Stimulated activated naive CD8-positive, alpha-beta T cell treated with anti-CD3 and anti-CD28 coated beads, Interleukin-15, Interleukin-2, amounts not matched to agents 100 U/mL and 50 U/mL, for 24 hours (primary cell): ENCODE results near the gene PHAF1.

Experiments
- ATAC-seq: fragments of 150-1000 bp; cut with Tn5 transposase; one replicate; pipeline ENCODE4 v1.10.0; 2021
- DNase-seq: peaks from one replicate; pipeline ENCODE4 v3.0.0; 2021

The PHAF1 gene

DNA sequence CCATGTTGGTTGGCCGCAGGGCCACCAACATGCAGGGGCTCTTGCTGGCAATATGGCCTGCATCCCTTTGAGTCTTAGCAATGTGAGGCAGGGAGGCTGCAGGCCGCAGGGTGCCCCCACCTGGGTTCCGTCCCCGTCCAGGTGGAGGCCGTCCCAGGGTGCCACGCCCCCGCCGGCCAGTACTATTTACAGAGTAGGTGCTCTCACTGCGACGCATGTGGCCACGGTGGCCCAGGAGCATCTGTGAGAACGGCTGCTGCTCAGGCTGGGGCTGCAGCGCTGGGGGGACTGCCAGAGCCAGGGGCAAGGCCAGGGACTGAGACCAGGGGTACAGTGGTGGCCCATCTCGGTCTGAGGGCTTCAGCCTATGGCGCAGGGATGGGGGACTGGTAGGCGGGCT lies 70.4 kb downstream of the PHAF1 start:
- ATAC-seq = no peak
- no peak for DNase-seq

DNA sequence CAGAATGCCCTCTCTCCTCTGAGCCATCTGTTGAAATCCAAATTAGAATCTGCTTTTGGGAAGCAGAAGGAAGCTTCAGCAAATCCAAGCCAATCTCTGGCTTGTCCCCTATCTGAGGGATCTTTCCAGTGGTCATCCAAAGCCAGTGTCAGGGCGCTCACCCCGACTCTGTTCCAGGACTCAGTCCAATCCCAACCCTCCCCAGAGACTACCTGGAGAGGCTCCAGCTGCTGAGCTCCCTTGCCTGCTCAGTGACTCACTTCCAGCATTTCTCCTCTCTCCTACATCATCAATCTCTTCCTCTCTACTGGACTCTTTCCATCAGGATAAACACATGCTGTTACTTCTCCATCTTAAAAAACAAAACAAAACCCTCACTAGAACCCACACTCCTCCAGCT lies 71.6 kb downstream of the PHAF1 start:
- ATAC-seq = no peak
- DNase-seq = no peak

DNA sequence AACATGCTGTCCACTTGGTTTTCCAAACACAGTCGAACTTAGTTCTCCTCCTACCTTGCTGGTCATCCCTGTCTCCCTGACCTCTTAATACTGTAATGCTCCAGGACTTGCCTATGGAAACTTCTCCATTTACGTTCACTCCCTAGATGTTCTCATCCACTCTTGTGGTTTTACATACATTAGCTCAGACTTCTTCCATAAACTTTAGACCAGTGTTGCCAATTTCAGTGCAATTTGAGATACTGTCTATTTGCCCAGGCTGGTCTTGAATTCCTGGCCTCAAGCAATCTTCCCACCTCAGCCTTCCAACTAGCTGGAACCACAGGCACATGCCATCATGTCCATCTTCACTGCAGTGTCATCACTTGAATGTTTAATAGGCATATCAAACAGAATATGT lies 72.5 kb downstream of the PHAF1 start:
- ATAC-seq (no peak), DNase-seq (no peak)

DNA sequence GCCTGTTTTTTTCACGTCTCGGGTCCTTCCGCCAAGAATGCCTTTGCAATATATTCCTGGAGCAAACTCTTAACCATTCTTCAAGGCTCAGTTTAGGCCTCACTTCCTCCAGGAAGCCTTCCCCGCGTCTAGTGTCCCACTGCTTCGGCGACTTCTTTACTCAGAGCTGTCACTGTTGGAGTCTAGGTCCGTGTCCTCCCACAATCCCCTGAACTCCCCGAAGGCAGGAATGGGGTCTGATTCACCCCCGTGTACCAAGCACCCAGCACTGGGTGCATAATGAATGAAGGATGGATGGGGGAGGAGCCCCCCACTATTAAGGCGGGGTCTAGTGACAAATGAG lies 73.5 kb downstream of the PHAF1 start:
- no peak for ATAC-seq
- DNase-seq = no peak

DNA sequence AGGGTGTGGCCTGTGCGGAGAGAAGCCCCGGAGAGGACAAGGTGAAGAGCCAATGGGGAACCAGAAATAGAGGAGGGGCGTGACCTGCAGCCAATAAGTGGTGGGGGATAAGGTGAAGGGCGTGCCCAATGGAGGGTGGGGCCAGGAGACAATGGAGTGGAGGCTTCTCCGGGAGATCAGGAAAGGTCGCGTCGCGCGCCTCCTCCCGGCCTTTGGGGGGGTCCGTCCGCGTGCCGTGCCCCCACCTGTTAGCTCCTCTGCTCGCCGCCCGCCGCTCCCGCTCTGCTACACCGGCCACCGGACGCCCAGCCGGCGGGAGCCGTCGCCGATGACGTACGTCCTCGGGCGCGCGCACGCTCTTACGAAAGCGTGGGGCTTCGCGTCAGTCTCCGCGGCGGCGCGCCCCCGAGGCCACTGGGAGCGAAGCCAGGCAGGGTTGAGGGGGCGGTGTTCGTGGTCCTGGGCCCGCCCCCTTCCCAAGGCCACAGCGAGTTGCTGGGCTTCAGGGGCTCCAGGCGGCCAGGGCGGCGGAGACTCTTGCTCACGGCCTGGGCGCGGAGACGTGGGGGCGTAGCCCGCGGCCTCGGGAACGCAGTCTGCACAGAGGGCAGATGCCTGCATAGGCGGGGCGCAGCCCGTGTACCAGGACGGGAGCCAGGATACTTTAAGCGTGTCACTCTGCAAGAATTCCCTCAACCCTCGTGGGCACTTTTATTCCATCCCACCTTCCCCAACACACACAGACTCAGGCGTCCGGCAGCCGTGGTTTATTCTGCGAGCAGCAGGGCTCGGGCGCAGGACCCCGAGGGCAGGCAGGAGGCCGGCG lies 74.1 kb downstream of the PHAF1 start, which contains the start of gene MATCAP1:
Gene MATCAP1 (minus strand): TSS at position 337 of the 826 bp plus-strand sequence. CDS start 3,353 bp downstream, outside the sequence.
- peak; percentile 96 for ATAC-seq
- DNase-seq = peak; percentile 93

DNA sequence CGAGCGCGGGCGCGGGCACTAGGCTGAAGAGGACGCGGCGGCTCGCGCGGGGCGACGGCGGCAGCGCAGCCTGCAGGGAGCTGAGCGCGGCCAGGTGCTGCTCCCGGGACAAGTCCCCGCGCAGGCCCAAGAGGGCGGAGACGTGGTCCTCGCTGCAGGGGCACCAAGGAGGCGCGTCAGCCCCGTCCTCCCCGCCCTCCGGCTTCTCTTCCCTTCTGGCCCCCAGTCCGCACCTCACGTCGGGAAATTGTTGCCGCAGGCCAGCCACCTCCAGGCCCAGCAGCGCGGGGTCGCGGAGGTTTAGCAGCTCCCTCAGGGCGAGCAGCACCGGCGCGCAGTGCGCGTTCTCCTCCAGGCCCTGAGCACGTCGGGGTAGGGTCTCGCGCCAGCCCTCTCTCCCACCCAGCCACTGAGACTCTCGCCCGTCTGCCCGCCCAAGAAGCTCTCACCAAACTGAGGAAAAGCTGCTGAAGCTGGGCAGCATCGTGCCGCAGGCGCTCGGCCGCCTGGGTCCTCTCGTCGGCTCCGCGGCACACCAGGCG lies 74.8 kb downstream of the PHAF1 start:
- ATAC-seq (no peak), DNase-seq (peak; percentile 39)

DNA sequence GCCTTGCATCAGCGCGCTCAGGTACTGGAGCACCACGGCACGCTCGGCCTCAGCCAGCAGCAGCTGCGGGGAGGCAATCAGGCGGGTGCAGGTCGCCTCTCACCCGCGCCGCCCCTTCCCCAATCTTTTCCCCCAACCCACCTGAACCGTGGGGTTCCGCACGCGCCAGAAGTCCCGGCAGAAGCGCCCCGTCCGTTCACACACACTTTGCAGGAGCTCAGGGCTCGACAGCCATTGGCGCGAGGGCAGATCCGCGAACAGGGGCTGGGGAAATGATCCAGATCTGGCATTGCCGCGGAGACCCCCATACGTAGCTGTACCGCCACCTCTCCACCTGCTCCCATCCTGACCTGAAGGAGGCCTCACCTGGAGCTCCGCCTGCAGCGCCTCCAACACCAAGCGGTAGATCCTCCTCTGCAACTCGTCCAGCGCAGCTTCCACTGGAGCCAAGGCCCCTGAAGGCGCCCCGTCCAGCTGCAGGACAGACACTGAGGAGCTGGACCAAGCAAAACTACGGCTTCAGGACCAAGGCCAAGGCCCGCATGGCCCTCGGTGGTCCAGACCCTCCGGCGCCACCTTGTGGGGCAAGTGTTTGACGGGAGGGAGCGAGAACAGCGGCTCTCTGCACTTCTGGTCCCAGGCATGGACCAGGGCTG lies 75.4 kb downstream of the PHAF1 start:
- ATAC-seq = peak; percentile 42

DNA sequence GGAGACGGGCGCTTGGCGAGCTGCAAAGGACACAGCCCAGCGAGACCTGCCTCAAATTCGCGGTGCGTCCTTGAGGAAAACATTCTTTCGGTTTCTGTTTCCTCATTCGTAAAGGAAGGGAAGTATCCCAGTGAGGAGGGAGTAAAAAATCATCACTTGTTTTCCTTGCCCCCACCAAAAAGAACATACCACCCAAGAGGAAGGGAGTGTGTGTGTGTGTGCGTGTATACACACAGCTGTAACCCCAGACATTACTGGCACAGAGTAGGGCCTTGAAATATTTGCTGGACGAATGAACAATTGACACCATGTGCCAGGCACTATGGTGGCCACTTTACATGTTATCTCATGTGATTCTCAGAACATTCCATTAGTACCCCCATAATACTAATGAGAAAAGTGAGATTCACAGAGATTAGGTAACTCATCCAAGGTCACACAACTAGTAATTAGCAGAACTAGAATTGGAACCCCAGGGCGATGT lies 76.0 kb downstream of the PHAF1 start:
- ATAC-seq = no peak
- no peak for DNase-seq

More for the DNA sequence above, 75.4 kb downstream of the PHAF1 start:
- peak; percentile 93 for DNase-seq

DNA sequence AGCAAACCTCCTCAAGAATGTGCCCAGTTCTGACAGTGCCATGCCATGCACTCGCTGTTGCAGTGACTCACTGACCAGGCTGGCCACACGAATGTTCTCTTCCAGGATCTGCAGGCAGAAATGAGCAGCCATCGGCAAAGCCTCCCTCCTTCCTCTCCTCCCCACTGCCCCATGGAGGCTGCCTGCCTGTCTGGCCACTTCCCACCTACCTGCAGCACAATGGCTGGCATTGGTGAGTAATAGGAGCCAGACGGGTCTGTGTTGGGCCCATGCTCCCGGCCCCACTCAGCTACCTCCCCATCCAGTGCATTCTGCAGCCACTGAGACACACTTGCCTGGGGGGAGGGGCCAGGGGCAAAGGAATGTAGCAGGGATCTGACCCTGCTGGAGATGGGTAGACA lies 76.8 kb downstream of the PHAF1 start:
- ATAC-seq = no peak
- DNase-seq = no peak

DNA sequence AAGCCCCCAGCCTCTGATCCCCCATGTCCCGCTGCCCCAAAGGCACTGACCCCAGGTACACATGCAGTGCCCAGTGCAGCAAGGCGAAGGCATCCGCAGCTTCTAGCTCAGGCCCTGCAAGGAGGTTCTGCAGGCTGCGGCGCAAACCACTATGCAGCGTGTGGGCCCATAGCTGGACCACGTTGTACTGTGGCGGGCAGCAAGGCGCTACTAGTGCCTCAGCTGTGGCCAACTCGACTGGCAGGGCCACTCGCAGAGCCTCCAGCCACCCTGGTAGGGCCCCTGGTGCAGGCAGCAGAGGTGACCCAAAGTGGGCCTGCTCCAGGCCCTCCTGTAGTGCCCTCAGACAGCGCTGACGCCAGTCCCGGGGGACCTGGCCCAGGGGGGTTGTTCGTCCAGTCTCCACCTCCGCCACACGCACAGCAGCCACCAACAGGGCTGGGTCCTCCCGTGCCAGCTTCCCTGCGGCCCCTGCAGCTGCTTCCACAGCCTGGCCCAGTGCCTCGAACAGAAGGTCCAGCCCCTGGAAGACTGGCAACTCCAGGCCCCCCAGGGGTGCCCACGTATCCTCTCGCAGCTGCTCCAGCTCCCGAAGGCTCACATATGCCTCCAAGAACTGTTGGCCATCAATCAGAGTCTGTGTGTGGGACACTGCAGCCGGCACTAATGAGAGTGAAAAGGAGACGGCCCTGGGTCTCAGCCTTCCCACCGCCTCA lies 77.6 kb downstream of the PHAF1 start:
- DNase-seq (no peak), ATAC-seq (no peak)

DNA sequence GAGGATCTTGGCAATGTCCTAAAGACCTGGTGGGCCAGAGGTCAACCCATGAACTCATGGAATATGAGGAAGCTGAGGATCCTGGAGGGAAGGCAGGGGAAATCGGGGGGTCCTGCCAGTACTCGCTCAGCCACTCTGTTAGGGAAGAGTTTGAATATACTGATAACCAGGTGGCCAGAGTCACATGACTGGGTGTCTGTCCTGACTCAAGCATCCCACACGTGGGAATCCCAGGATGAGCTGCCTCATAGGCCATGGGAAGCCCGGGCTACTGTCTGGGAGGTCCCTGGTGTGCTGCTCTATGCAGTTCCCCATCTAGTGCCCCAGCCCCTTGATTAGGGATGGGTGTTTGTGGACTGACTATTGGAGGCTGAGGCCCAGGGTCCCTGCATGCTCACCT lies 78.6 kb downstream of the PHAF1 start:
- no peak for DNase-seq
- ATAC-seq = no peak

DNA sequence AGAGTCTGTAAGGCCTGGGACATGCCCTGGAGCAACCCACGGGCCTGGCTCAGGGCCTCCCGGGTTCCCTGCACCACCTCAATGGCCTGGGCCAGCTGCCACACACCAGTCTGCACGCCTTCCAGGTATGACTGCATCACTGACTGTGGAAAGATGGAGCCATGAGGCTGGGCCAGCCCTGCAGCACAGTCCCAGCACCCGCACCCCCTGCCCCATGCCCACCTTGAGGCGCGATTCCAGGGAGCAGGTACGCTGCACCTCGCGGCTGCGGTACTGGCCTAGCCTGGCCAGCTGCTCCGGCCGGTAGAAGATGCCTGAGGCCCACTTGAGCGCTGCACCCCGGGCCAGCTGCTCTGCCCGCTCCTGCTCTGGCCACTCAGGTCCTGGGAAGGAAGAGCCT lies 79.1 kb downstream of the PHAF1 start:
- ATAC-seq (no peak), DNase-seq (no peak)

DNA sequence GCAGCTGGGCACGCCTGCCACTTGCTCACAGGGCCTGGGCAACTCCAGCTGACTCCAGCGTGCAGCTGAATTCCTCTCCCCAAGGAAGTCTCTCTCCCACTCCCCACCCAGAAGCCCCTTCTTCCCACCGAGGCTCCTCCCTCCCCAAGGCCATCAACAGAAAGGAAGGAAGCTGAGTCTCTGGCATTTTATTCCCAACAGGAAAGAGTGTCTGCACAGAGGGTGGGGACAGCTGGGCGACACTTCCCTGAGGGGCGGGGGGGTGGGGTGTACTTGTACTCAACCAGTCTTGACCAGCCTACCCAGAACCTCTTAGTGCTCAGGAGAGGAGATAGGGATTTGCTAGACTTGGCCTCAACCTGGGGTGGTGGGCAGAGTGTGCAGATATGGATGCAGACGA lies 80.3 kb downstream of the PHAF1 start, which contains the start of gene EXOC3L1:
Gene EXOC3L1 (minus strand): TSS at position 96 of the 400 bp plus-strand sequence. CDS start 460 bp downstream, outside the sequence.
- ATAC-seq (no peak), DNase-seq (no peak)

DNA sequence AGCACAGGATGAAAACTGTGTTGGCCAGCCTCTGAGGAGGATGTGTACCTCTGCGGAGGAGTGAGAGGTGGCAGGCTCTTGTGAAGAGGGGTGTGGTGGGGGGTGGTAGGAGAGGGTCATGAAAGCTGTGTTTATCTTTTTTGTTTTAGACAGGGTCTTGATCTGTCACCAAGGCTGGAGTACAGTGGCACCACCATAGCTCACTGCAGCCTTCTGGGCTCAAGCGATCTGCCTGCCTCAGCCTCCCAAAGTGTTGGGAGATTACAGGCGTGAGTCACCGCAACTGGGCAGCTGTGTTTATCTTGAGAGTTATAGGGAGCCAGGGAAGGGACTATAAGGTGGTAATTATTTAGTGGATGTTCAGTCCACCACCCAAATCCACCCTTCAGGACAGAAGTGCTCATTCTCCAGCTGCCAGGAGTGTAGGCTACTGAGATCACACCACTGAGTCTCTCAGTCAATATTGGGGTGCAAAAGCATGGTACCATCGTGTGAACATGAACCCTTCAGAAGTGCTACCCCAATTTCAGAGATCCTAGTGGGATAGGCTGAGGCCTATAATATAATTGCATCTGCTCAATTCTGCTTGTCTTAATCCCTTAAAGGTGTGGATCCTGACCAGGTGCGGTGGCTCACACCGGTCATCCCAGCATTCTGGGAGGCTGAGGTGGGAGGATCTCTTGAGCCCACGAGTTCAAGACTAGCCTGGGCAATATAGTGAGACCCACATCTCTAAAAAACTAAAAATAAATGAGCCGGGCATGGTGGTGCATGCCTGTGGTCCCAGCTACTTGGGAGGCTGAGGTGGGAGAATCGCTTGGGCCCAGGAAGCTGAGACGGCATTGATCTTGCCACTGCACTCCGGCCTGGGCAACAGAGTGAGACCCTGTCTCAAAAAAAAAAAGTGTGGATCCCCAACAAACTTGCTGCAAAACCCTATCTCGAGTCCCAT lies 81.0 kb downstream of the PHAF1 start:
- no peak for ATAC-seq

DNA sequence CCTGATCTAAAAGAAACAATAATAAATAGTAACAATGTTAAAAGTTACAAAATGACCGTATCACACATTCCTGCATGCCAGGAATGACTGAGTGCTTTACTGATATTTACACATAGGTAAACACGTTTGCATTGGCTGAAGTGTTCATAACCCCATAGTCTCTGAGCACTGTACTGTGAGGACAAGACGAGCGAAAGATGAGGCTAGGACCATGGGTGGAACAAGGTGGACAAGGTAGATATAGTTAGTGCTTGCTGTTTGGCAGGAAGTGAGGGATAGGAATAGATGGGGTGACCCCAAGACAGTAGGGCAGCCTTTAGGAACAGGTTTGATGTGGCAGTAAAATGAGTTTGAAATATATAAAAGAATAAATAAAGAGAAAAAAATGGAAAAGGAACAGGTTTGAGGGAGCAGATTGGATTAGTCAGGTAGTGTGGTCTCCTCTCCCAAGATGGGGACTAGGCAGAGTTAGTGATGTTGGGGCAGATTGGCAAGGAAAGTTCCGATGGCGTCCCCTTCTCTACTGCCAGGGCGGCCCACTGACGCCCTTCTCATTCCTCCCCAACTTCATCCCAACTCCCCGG lies 81.8 kb downstream of the PHAF1 start:
- no peak for ATAC-seq
- DNase-seq = no peak

More for the DNA sequence above, 81.0 kb downstream of the PHAF1 start:
- no peak for DNase-seq

DNA sequence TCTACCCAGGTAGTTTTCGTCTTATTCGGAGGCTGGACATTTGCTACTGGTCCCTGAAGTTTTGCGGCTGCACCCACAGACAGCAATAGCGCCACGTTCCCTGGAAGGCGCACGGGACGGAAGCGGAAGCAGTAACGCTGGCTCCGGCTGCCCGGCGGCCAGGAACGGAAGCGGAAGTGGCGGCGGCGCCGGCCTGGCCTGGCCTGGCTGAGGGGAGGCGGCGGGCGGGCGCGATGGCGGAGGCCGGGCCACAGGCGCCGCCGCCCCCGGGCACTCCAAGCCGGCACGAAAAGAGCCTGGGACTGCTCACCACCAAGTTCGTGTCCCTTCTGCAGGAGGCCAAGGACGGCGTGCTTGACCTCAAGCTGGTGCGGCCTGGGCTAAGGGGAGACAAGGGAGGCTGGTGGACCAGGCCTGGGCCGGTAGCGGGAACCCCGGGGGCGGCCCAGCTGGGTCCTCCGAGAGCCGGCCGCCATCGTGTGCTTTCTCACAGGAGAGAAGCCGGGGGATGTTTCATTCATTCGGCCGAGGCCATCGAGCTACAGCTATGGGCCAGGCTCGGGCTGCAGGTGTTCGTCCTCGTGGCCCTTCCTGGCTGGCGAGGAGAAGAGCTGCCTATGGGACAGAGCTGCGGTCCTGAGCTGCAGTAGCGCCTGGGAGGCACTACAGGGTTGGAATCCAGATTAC lies 82.4 kb downstream of the PHAF1 start, which contains the start of gene E2F4:
Gene E2F4 (plus strand): TSS at position 161 of the 687 bp plus-strand sequence. CDS start 73 bp downstream, at position 234.
- ATAC-seq (peak; percentile 99), DNase-seq (peak; percentile 92)

DNA sequence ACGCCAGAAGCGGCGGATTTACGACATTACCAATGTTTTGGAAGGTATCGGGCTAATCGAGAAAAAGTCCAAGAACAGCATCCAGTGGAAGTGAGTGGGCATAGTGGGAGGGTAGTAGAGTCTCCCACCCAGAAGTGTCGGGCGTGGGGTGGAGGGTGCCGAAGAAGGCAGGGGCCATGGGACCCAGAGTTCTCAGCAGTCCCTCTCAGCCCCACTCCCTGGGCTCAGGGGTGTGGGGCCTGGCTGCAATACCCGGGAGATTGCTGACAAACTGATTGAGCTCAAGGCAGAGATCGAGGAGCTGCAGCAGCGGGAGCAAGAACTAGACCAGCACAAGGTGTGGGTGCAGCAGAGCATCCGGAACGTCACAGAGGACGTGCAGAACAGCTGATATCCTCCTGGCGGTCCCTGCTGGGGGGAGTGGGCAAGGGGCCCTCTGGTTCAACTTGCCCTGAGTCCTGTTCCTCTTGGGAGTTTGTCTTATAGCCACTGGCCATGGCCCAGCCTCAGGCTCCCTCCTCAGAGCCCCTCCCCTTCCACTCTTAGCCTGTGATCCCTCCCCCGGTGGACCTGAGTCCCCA lies 83.1 kb downstream of the PHAF1 start:
- ATAC-seq = no peak

DNA sequence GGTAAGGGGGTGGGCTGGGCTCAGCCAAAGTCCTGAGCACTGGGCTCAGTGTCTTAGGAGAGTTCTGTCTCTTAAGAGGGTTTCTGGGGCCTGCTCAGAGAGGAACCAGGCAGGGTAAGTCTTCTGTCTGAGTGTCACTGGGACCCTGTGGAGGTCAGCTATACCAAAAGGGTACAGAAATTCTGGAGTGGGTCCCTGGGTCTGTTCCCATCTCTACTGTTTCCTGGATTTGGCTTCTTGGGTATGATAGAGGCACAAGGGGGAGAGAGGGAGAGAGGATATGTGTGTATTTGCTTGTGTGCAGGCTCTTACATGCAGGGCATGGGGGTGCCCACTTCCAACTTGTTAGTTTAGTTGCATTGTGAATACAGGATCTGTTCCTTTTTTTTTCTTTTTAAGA lies 83.8 kb downstream of the PHAF1 start:
- DNase-seq (no peak), ATAC-seq (no peak)

More for the DNA sequence above, 83.1 kb downstream of the PHAF1 start:
- no peak for DNase-seq

DNA sequence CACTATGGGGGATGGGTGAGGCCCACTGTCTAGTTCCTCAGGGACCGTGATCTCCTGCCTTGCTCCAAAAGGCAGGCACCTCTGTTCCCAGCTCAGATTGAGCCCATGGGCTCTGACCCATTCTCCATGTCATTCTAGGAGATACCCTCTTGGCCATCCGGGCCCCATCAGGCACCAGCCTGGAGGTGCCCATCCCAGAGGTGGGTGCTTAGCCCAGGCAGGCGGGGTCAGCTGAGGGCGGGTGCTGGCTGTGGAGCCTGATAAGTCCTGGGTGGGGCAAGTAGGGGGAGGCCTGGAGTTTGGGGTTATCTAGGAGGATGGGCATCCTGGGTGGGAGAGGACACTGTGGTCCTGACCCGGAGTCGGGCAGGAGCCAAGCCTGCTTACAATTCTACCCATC lies 84.5 kb downstream of the PHAF1 start:
- DNase-seq (no peak), ATAC-seq (no peak)

DNA sequence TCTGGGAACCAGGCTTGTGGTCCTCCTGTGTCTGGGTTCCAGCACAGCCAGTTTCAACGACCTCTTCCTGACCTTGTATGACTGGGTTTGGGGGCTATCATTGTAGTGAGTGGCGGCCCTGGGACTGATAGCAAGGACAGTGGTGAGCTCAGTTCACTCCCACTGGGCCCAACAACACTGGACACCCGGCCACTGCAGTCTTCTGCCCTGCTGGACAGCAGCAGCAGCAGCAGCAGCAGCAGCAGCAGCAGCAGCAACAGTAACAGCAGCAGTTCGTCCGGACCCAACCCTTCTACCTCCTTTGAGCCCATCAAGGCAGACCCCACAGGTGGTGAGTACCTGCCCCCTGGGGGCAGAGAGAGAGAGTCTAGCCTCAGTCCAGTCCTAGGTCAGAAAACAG lies 85.9 kb downstream of the PHAF1 start:
- ATAC-seq = no peak

More for the DNA sequence above, 85.9 kb downstream of the PHAF1 start:
- no peak for DNase-seq
